ENCODE measurements around the gene ZNF384.

GRCh38 chr12:6644257-6644596 lies 44.9 kb downstream of the ZNF384 start:
- no peak for TF ChIP-seq EZH2 (IDR thresholded peaks at IDR 0.05; ENCODE audit: low read length)
- TF ChIP-seq CTCF (optimal IDR thresholded peaks at IDR 0.05 in 1 of 3, IDR thresholded peaks at IDR 0.05 in 1 of 3, conservative IDR thresholded peaks at IDR 0.05 in 1 of 3; ENCODE audit: extremely low read depth in 1 of 3, insufficient read depth in 2 of 3, low read length in 3 of 3), result no peak
